ENCODE measurements around the gene MYO18A.

- TF ChIP-seq CTCF (IDR thresholded peaks at IDR 0.05) (no peak), POLR2AphosphoS5 (IDR thresholded peaks at IDR 0.05) (no peak)
Measured at GRCh38 chr17:29141514-29141876, 38.7 kb downstream of the MYO18A start.

All from esophagus muscularis mucosa (tissue), 3 donors.